ENCODE data around the gene FILIP1L. TPM values are rescaled to one million over a fixed set of nuclear protein-coding genes. Genes with fewer than 3 reads are reported as not detected.

Gene FILIP1L
- total and polyA plus RNA-seq, 2 of the 4 experiments (the other 2 are of a cell fraction), result 11.5 to 19.9 TPM

DNA sequence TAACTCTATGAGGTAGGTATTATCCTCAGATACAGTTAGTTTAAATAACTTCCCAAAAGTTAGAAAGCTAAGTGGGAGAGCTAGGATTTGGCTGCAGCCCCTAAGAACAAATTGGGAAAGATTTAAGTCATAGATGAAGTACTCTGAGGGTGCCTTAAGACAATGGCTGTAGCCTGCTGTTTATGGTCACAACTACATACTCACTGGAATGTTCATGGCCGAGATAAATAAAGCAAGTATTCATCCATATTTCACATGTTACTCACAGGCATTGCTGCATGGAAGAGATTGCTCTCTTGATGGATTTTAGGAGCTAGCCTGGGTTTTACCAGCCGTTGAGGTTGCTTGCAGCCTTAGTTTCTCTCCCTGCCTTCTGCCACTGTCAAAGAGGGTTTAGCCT lies 151.6 kb downstream of the FILIP1L start:
- H3K79me1 ChIP-seq (ENCODE audit: low read depth in 1 of 2, low read length in 2 of 2), result peaks cover 18 to 27% of the 10 kb centered on the region in 2 experiments
- no peak overlapping the region for H2AK9ac ChIP-seq (replicated peaks; ENCODE audit: low read depth, low read length, poor library complexity)
- peaks cover 17% of the 10 kb centered on the region for H3K4me1 ChIP-seq (ENCODE audit: control insufficient read depth, insufficient read depth, low read length)
- H4K91ac ChIP-seq (ENCODE audit: insufficient read depth, low read depth, low read length), result peak overlapping the region; percentile 81
- no peak overlapping the region for H3K56ac ChIP-seq (ENCODE audit: extremely low read depth, insufficient read depth, low read length)
- no peaks in the 10 kb centered on the region for H4K20me1 ChIP-seq (ENCODE audit: insufficient read depth, low read length)
- in situ Hi-C loops (cut with MboI; ENCODE audit: low sequenced_read_pairs) (loop anchor here (25.0 kb wide), 1 partner anchor 100 kb away; no protein-coding TSS in a partner anchor), dilution Hi-C loops (cut with HindIII; ENCODE audit: low sequenced_read_pairs, unreplicated experiment) (no loop called here), intact Hi-C loops (cut with micrococcal nuclease) (loop anchor here (1.0 kb wide), 1 partner anchor 86 kb away; no protein-coding TSS in a partner anchor)
- H3K4me3 ChIP-seq (ENCODE audit: insufficient read depth, low read depth, low read length), result no peak overlapping the region
- H2BK5ac ChIP-seq (ENCODE audit: low read depth, low read length, poor library complexity, severe bottlenecking), result peak overlapping the region; percentile 88
- H3K18ac ChIP-seq (ENCODE audit: low read depth, low read length), result peak overlapping the region; percentile 51; the same call in 1 of the 2 replicates
- H3K9me3 ChIP-seq (ENCODE audit: control insufficient read depth, insufficient read depth, low read length), result no peaks in the 10 kb centered on the region
- H3K9me1 ChIP-seq (ENCODE audit: insufficient read depth, low read length), result peaks cover 9% of the 10 kb centered on the region
- H3K4me2 ChIP-seq (ENCODE audit: low read depth, low read length), result peak overlapping the region; percentile 34; the same call in 1 of the 2 replicates
- H3K14ac ChIP-seq (replicated peaks; ENCODE audit: low read depth, low read length), result peak overlapping the region; percentile 66
- H2BK120ac ChIP-seq (ENCODE audit: low read depth, low read length), result peak overlapping the region; percentile 90
- H3K27ac ChIP-seq (ENCODE audit: insufficient read depth, low read length), result peak overlapping the region; percentile 46; the same call in 1 of the 2 replicates
- no peak overlapping the region for H3K9ac ChIP-seq (ENCODE audit: low read depth, low read length)
- peak overlapping the region; percentile 47 for H2AFZ ChIP-seq (replicated peaks; ENCODE audit: low read length, poor library complexity)
- H3K27me3 ChIP-seq (ENCODE audit: control insufficient read depth, insufficient read depth, low read length), result no peaks in the 10 kb centered on the region
- no TSS peak for BruUV-seq (replicated peaks)
- peak; percentile 91 for DNase-seq
- H2BK20ac ChIP-seq (ENCODE audit: low read depth, low read length), result peak overlapping the region; percentile 90
- peak overlapping the region; percentile 29 to 83; a peak in 3 of 4 replicates for H4K8ac ChIP-seq (ENCODE audit: low read depth in 2 of 2, low read length in 2 of 2)
- ATAC-seq (ENCODE audit: low read depth), result peak; percentile 90
- ChIA-PET POLR2A (ENCODE audit: unreplicated experiment) (no interaction called here), CTCF (no interaction called here)
- H3K4ac ChIP-seq (ENCODE audit: low read depth, low read length), result peak overlapping the region; percentile 77
- peak overlapping the region; percentile 22; the same call in 1 of the 2 replicates for H2AK5ac ChIP-seq (ENCODE audit: low read depth, low read length)
- peak overlapping the region; percentile 54; the same call in 2 of the 3 replicates for H2BK15ac ChIP-seq (ENCODE audit: low read depth, low read length)
- no peaks in the 10 kb centered on the region for H3K36me3 ChIP-seq (ENCODE audit: control insufficient read depth, insufficient read depth, low read length)
- 0 out of 2 replicates have a peak overlapping the region, but pooled peaks have one; percentile 73 for H4K5ac ChIP-seq (ENCODE audit: low read depth, low read length)
- H3K23ac ChIP-seq (ENCODE audit: low read depth, low read length), result peak overlapping the region; percentile 70
- WGBS, 2 experiments (ENCODE audit: extremely low coverage in 2 of 2, insufficient read length in 1 of 2), result no CpG with 5 or more reads among the region's 2 CpGs
- TF ChIP-seq, protein P1, sequence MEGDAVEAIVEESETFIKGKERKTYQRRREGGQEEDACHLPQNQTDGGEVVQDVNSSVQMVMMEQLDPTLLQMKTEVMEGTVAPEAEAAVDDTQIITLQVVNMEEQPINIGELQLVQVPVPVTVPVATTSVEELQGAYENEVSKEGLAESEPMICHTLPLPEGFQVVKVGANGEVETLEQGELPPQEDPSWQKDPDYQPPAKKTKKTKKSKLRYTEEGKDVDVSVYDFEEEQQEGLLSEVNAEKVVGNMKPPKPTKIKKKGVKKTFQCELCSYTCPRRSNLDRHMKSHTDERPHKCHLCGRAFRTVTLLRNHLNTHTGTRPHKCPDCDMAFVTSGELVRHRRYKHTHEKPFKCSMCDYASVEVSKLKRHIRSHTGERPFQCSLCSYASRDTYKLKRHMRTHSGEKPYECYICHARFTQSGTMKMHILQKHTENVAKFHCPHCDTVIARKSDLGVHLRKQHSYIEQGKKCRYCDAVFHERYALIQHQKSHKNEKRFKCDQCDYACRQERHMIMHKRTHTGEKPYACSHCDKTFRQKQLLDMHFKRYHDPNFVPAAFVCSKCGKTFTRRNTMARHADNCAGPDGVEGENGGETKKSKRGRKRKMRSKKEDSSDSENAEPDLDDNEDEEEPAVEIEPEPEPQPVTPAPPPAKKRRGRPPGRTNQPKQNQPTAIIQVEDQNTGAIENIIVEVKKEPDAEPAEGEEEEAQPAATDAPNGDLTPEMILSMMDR (conservative IDR thresholded peaks at IDR 0.05; ENCODE audit: low read depth, low read length), result no peak
- no peak for TF ChIP-seq MAZ (IDR thresholded peaks at IDR 0.05; ENCODE audit: borderline replicate concordance, low read depth, low read length)
- TF ChIP-seq CEBPB (IDR thresholded peaks at IDR 0.05; ENCODE audit: low read depth, low read length), result peak; percentile 77
- peak; percentile 65 for TF ChIP-seq FOS (IDR thresholded peaks at IDR 0.05; ENCODE audit: low read depth, low read length)
- no peak; the same call in 1 of the 2 replicates for TF ChIP-seq BHLHE40 (IDR thresholded peaks at IDR 0.05; ENCODE audit: low read depth, low read length)

Measured in IMR-90 (cell line).